Measurements from ENCODE around the gene RPS6KA2. TPM values are rescaled to one million over a fixed set of nuclear protein-coding genes. Genes with fewer than 3 reads are reported as not detected.

RPS6KA2 gene
- total RNA-seq, 1 experiment from 2014 or later: 4.1 TPM

- H3K4me1 ChIP-seq (ENCODE audit: control insufficient read depth, insufficient read depth, low read length): no peaks in the 10 kb centered on the region
- DNase-seq (ENCODE audit: low read depth, low spot score) (no peak), ATAC-seq (no peak)
- H3K27ac ChIP-seq (ENCODE audit: low read length): no peak overlapping the region
- ChIA-PET CTCF (no interaction called here), POLR2A (no interaction called here)
- no peak overlapping the region for H3K4me3 ChIP-seq (ENCODE audit: low read depth in 2 of 2, low read length in 2 of 2)
- BruUV-seq (replicated peaks): no TSS peak
- no peaks in the 10 kb centered on the region for H3K9me3 ChIP-seq (ENCODE audit: control insufficient read depth, insufficient read depth, low read depth, low read length)
- intact Hi-C loops (cut with micrococcal nuclease; ENCODE audit: unreplicated experiment) (no loop called here), in situ Hi-C loops (cut with HindIII; ENCODE audit: low pct_unique_long_range_greater_than_20kb, low sequenced_read_pairs) (no loop called here)
- no peaks in the 10 kb centered on the region for H3K27me3 ChIP-seq (ENCODE audit: control insufficient read depth, insufficient read depth, low read length)
- no peak for TF ChIP-seq POLR2AphosphoS5 (IDR thresholded peaks at IDR 0.05; ENCODE audit: low read depth, low read length)
- no peak for TF ChIP-seq SIN3A (IDR thresholded peaks at IDR 0.05; ENCODE audit: borderline replicate concordance, insufficient read depth, low read depth, low read length)
- no peak for TF ChIP-seq CTCF (IDR thresholded peaks at IDR 0.05)
- no peak for TF ChIP-seq REST (IDR thresholded peaks at IDR 0.05; ENCODE audit: insufficient read depth in 1 of 2, low read depth in 2 of 2, low read length in 1 of 2)
- no peak for TF ChIP-seq TCF7L2 (IDR thresholded peaks at IDR 0.05; ENCODE audit: low read depth, low read length)
- no peaks in the 10 kb centered on the region for H3K36me3 ChIP-seq (ENCODE audit: control insufficient read depth, insufficient read depth, low read length)
These were observed 155.2 kb downstream of the RPS6KA2 start for GRCh38 chr6:166471797-166472260.

- DNase-seq (ENCODE audit: low read depth, low spot score): no peak
- Histone ChIP-seq H3K4me1 (ENCODE audit: control insufficient read depth, insufficient read depth, low read length) (no peaks in the 10 kb centered on the region; the same call in 1 of the 2 replicates), H3K27me3 (ENCODE audit: control insufficient read depth, insufficient read depth, low read length) (no peaks in the 10 kb centered on the region), H3K27ac (ENCODE audit: low read length) (no peak overlapping the region), H3K36me3 (ENCODE audit: control insufficient read depth, insufficient read depth, low read length) (no peaks in the 10 kb centered on the region), H3K4me3 (ENCODE audit: low read depth in 2 of 2, low read length in 2 of 2) (no peak overlapping the region), H3K9me3 (ENCODE audit: control insufficient read depth, insufficient read depth, low read depth, low read length) (no peaks in the 10 kb centered on the region)
- TF ChIP-seq SIN3A (IDR thresholded peaks at IDR 0.05; ENCODE audit: borderline replicate concordance, insufficient read depth, low read depth, low read length) (no peak), POLR2AphosphoS5 (IDR thresholded peaks at IDR 0.05; ENCODE audit: low read depth, low read length) (no peak), TCF7L2 (IDR thresholded peaks at IDR 0.05; ENCODE audit: low read depth, low read length) (no peak), REST (IDR thresholded peaks at IDR 0.05; ENCODE audit: insufficient read depth in 1 of 2, low read depth in 2 of 2, low read length in 1 of 2) (no peak), CTCF (IDR thresholded peaks at IDR 0.05) (no peak)
- intact Hi-C loops (cut with micrococcal nuclease; ENCODE audit: unreplicated experiment): no loop called here
- ChIA-PET CTCF (no interaction called here), POLR2A (no interaction called here)
- in situ Hi-C loops (cut with HindIII; ENCODE audit: low pct_unique_long_range_greater_than_20kb, low sequenced_read_pairs): no loop called here
- BruUV-seq (replicated peaks): no TSS peak
- no peak for ATAC-seq
These were observed 156.1 kb downstream of the RPS6KA2 start for GRCh38 chr6:166470863-166471410.

All from Panc1 (cell line).